ENCODE data around the gene MTIF3.

MTIF3 gene

GRCh38 chr13:27449081-27449603 lies 1.2 kb downstream of the MTIF3 start:
- ChIA-PET POLR2A (ENCODE audit: low non-redundant PET) (interaction anchor here (2.1 kb wide), 1 partner anchor 23 kb away, joined by 10 read pairs; no protein-coding TSS in a partner anchor), CTCF (interaction anchor here (0.7 kb wide), 1 partner anchor 21 kb away, joined by 3 read pairs; no protein-coding TSS in a partner anchor)
- DNase-seq (ENCODE audit: low spot score): no peak
- no peak for TF ChIP-seq CTCF (conservative IDR thresholded peaks at IDR 0.05; ENCODE audit: low read depth)
- peak overlapping the region; percentile 99 for H3K27ac ChIP-seq

GRCh38 chr13:27448308-27448707 lies 2.1 kb downstream of the MTIF3 start:
- ChIA-PET POLR2A (ENCODE audit: low non-redundant PET) (interaction anchor here (2.1 kb wide), 1 partner anchor 22 kb away, joined by 10 read pairs; no protein-coding TSS in a partner anchor), CTCF (interaction anchor here (0.7 kb wide), 1 partner anchor 20 kb away, joined by 3 read pairs; no protein-coding TSS in a partner anchor)
- H3K27ac ChIP-seq: peak overlapping the region; percentile 99; the same call in 1 of the 2 replicates
- TF ChIP-seq CTCF (conservative IDR thresholded peaks at IDR 0.05; ENCODE audit: low read depth): no peak
- no peak for DNase-seq (ENCODE audit: low spot score)

GRCh38 chr13:27446986-27447583 lies 3.3 kb downstream of the MTIF3 start:
- H3K27ac ChIP-seq: no peak overlapping the region
- CTCF ChIA-PET: no interaction called here

GRCh38 chr13:27442797-27443196 lies 7.6 kb downstream of the MTIF3 start:
- TF ChIP-seq CTCF (conservative IDR thresholded peaks at IDR 0.05; ENCODE audit: low read depth): no peak
- ChIA-PET CTCF (interaction anchor here (0.7 kb wide), 1 partner anchor 1977 kb away, joined by 5 read pairs; no protein-coding TSS in a partner anchor), POLR2A (ENCODE audit: low non-redundant PET) (no interaction called here)
- H3K27ac ChIP-seq: no peak overlapping the region
- DNase-seq (ENCODE audit: low spot score): no peak

More at GRCh38 chr13:27446986-27447583, 3.3 kb downstream of the MTIF3 start:
- no peak for TF ChIP-seq CTCF (conservative IDR thresholded peaks at IDR 0.05; ENCODE audit: low read depth)
- POLR2A ChIA-PET (ENCODE audit: low non-redundant PET): no interaction called here
- DNase-seq (ENCODE audit: low spot score): no peak

- TF ChIP-seq CTCF (conservative IDR thresholded peaks at IDR 0.05; ENCODE audit: low read depth): no peak
- CTCF ChIA-PET: no interaction called here
- POLR2A ChIA-PET (ENCODE audit: low non-redundant PET): no interaction called here
- no peak for DNase-seq (ENCODE audit: low spot score)
- no peak overlapping the region for H3K27ac ChIP-seq
These were observed 8.2 kb downstream of the MTIF3 start for GRCh38 chr13:27442071-27442647.

GRCh38 chr13:27440408-27440807 lies 10.0 kb downstream of the MTIF3 start:
- no peak overlapping the region for H3K27ac ChIP-seq
- no peak for TF ChIP-seq CTCF (conservative IDR thresholded peaks at IDR 0.05; ENCODE audit: low read depth)
- ChIA-PET POLR2A (ENCODE audit: low non-redundant PET) (no interaction called here), CTCF (interaction anchor here (0.7 kb wide), 1 partner anchor 65 kb away, joined by 5 read pairs; no protein-coding TSS in a partner anchor)
- DNase-seq (ENCODE audit: low spot score): no peak
